OCI-LY7 (cell line): Measurements from ENCODE around the gene TANGO2. TPM values are rescaled to one million over a fixed set of nuclear protein-coding genes. Genes with fewer than 3 reads are reported as not detected.

Experiments
- BruUV-seq: library from RNA; stranded (reverse); fragments of 400-500 nt; replicated peaks from 2 replicates; lab custom pipeline; 2021; lab: Mats Ljungman, UMichigan
- CTCF ChIA-PET: fragments of 300-600 bp; sonication (Branson Sonifier 250); formaldehyde crosslinking; loops from one replicate; lab custom pipeline; 2022; ENCODE audit warnings: antibody characterized with exemption; ENCODE audit not compliant: unreplicated experiment; lab: Charles Lee
- POLR2A ChIA-PET: fragments of 300-600 bp; sonication (Branson Sonifier 250); formaldehyde crosslinking; loops from one replicate; lab custom pipeline; 2022; ENCODE audit warnings: antibody characterized with exemption; lab: Charles Lee
- DNase-seq: peaks from one replicate; pipeline ENCODE4 v3.0.0-alpha.2; 2015; ENCODE audit warnings: low spot score
- H2AFZ ChIP-seq: fragments of 200-600 bp; sonication (generic), shearing (Covaris generic); 2 replicates; pipeline ENCODE4 v1.6.1; 2014; ENCODE audit warnings: mild to moderate bottlenecking, antibody characterized with exemption, low read length, moderate library complexity
- H3K27ac ChIP-seq: fragments of 200-600 bp; sonication (generic); 2 replicates; pipeline ENCODE4 v1.5.1; 2014; ENCODE audit warnings: mixed run types, low read depth, mild to moderate bottlenecking, moderate library complexity, low read length, inconsistent platforms; ENCODE audit not compliant: poor library complexity, severe bottlenecking
- H3K36me3 ChIP-seq: fragments of 200-600 bp; sonication (generic); 2 replicates; pipeline ENCODE4 v1.6.1; 2014; ENCODE audit warnings: mild to moderate bottlenecking, antibody characterized with exemption, low read length, moderate library complexity, mixed read lengths; ENCODE audit not compliant: insufficient read depth
- H3K4me1 ChIP-seq: fragments of 200-600 bp; sonication (generic); 2 replicates; pipeline ENCODE4 v1.5.1; 2014; ENCODE audit warnings: mild to moderate bottlenecking, low read length; ENCODE audit not compliant: insufficient read depth, poor library complexity, severe bottlenecking
- H3K4me2 ChIP-seq: fragments of 200-600 bp; sonication (generic); 2 replicates; pipeline ENCODE4 v1.6.1; 2014; ENCODE audit warnings: mild to moderate bottlenecking, low read length
- H3K4me3 ChIP-seq: fragments of 200-600 bp; sonication (generic); 2 replicates; pipeline ENCODE4 v1.5.1; 2014; ENCODE audit warnings: mild to moderate bottlenecking, low read depth, low read length; ENCODE audit not compliant: poor library complexity, severe bottlenecking
- H3K79me2 ChIP-seq: fragments of 200-600 bp; sonication (generic); 2 replicates; pipeline ENCODE4 v1.6.1; 2016; ENCODE audit warnings: low read depth, mild to moderate bottlenecking, low read length, moderate library complexity, mixed read lengths; ENCODE audit not compliant: insufficient read depth
- H3K9me2 ChIP-seq: fragments of 200-600 bp; sonication (generic); 2 replicates; pipeline ENCODE4 v1.6.1; 2016; ENCODE audit warnings: mild to moderate bottlenecking, low read length, mixed read lengths; ENCODE audit not compliant: insufficient read depth
- H3K9me3 ChIP-seq: fragments of 200-600 bp; sonication (generic); 2 replicates; pipeline ENCODE4 v1.6.1; 2014; ENCODE audit warnings: mild to moderate bottlenecking, mixed run types, low read length, mixed read lengths
- H4K20me1 ChIP-seq: fragments of 200-600 bp; sonication (generic); 2 replicates; pipeline ENCODE4 v1.6.1; 2014; ENCODE audit warnings: mild to moderate bottlenecking, antibody characterized with exemption, low read length, moderate library complexity, mixed read lengths; ENCODE audit not compliant: insufficient read depth
- EZH2phosphoT487 ChIP-seq: fragments of 200-600 bp; sonication (generic); IDR thresholded peaks from 2 replicates; pipeline ENCODE4 v1.6.1; 2018; ENCODE audit warnings: low read depth, borderline replicate concordance, mild to moderate bottlenecking, mixed run types, antibody characterized with exemption, low read length, moderate library complexity, mixed read lengths
- intact Hi-C: fragments of 100-400 bp; cut with micrococcal nuclease; formaldehyde crosslinking; loops from one replicate; pipeline ENCODE4 v1.10.0; 2022; ENCODE audit not compliant: unreplicated experiment
- total RNA-seq, 2 experiments: library from RNA; depleted of rRNA in 1 of 2; stranded (reverse); fragments of >200 nt in 1 of 2; shearing (Covaris generic) in 1 of 2; gene quantifications; 2 replicates each; pipeline ENCODE4 v1.2.3, GENCODE V29; 2014 to 2022
- TF ChIP-seq, protein P1 (sequence below): fragments of 200-600 bp; sonication (generic); conservative IDR thresholded peaks from 2 replicates; pipeline ENCODE4 v1.5.1; 2014; ENCODE audit warnings: mild to moderate bottlenecking, antibody characterized with exemption, low read length, moderate library complexity, mixed read lengths

TANGO2 gene
- total RNA-seq, 2 experiments from 2014 or later, result 18.3 to 23.3 TPM

- no peak for TF ChIP-seq EZH2phosphoT487
- TF ChIP-seq, protein P1, sequence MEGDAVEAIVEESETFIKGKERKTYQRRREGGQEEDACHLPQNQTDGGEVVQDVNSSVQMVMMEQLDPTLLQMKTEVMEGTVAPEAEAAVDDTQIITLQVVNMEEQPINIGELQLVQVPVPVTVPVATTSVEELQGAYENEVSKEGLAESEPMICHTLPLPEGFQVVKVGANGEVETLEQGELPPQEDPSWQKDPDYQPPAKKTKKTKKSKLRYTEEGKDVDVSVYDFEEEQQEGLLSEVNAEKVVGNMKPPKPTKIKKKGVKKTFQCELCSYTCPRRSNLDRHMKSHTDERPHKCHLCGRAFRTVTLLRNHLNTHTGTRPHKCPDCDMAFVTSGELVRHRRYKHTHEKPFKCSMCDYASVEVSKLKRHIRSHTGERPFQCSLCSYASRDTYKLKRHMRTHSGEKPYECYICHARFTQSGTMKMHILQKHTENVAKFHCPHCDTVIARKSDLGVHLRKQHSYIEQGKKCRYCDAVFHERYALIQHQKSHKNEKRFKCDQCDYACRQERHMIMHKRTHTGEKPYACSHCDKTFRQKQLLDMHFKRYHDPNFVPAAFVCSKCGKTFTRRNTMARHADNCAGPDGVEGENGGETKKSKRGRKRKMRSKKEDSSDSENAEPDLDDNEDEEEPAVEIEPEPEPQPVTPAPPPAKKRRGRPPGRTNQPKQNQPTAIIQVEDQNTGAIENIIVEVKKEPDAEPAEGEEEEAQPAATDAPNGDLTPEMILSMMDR, result no peak
- CTCF ChIA-PET, result no interaction called here
- Histone ChIP-seq H3K4me3 (no peak overlapping the region), H3K79me2 (peaks cover 16% of the 10 kb centered on the region; the same call in 1 of the 2 replicates), H3K27ac (no peak overlapping the region), H4K20me1 (0 out of 2 replicates have a peak, but pooled peaks cover 3% of the 10 kb centered on the region), H2AFZ (no peak overlapping the region), H3K4me2 (no peak overlapping the region), H3K4me1 (peaks cover 5% of the 10 kb centered on the region), H3K9me3 (no peaks in the 10 kb centered on the region), H3K9me2 (no peaks in the 10 kb centered on the region), H3K36me3 (peaks cover 90% of the 10 kb centered on the region)
- no peak for DNase-seq
- POLR2A ChIA-PET, result interaction anchor here (0.6 kb wide), 1 partner anchor 42 kb away, joined by 4 read pairs; no protein-coding TSS in a partner anchor
- BruUV-seq, result no TSS peak
- intact Hi-C loops, result no loop called here
Measured at GRCh38 chr22:20089226-20089976, 68.5 kb downstream of the TANGO2 start.

DNA sequence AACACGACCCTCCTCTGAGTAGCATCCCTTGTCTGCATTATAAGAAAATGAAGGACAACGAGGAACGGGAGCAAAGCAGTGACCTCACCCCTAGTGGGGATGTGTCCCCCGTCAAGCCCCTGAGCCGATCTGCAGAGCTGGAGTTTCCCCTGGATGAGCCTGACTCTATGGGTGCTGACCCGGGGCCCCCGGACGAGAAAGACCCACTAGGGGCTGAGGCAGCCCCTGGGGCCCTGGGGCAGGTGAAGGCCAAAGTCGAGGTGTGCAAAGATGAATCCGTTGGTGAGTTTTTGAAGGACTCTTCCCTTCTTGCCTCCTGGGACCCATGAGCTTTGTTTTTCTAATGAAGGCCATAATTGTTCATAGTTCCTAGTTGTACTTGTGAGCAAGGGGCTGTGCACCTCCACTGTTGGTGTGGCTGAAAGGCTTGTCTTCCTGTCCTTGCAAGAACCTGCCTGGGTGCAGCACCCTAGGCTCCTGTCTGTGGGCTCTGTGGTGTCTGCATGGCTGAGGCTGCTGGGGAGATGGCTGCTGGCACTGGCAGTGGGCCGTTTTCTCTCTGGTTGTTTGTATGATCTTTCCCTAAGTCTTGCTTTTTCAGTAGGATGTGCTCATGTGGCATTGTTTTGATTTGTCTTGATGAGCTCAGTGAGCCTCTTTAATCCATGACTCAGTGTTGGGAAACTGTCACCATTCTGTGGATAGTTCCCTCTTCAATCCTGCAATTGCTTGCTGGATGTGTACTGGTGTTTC lies 69.2 kb downstream of the TANGO2 start:
- H4K20me1 ChIP-seq, result no peaks in the 10 kb centered on the region
- POLR2A ChIA-PET, result interaction anchor here (1.0 kb wide), 1 partner anchor 56 kb away, joined by 3 read pairs; no protein-coding TSS in a partner anchor
- DNase-seq, result no peak
- TF ChIP-seq, protein P1, result no peak
- no peak for TF ChIP-seq EZH2phosphoT487
- no peak overlapping the region for H3K4me2 ChIP-seq
- CTCF ChIA-PET, result no interaction called here
- H3K79me2 ChIP-seq, result peaks cover 8% of the 10 kb centered on the region; the same call in 1 of the 2 replicates
- intact Hi-C loops, result no loop called here
- BruUV-seq, result no TSS peak
- H3K9me3 ChIP-seq, result no peaks in the 10 kb centered on the region
- no peaks in the 10 kb centered on the region for H3K9me2 ChIP-seq
- H2AFZ ChIP-seq, result no peak overlapping the region
- H3K36me3 ChIP-seq, result peaks cover 97% of the 10 kb centered on the region
- H3K27ac ChIP-seq, result no peak overlapping the region
- no peaks in the 10 kb centered on the region for H3K4me1 ChIP-seq
- no peak overlapping the region for H3K4me3 ChIP-seq
